ENCODE results near the gene NDUFB7.
"Not testable (repeated sequence)": the region's sequence is repeated elsewhere in the genome, so short reads cannot be mapped to it uniquely, and the experiment has no call there.

The NDUFB7 gene

DNA sequence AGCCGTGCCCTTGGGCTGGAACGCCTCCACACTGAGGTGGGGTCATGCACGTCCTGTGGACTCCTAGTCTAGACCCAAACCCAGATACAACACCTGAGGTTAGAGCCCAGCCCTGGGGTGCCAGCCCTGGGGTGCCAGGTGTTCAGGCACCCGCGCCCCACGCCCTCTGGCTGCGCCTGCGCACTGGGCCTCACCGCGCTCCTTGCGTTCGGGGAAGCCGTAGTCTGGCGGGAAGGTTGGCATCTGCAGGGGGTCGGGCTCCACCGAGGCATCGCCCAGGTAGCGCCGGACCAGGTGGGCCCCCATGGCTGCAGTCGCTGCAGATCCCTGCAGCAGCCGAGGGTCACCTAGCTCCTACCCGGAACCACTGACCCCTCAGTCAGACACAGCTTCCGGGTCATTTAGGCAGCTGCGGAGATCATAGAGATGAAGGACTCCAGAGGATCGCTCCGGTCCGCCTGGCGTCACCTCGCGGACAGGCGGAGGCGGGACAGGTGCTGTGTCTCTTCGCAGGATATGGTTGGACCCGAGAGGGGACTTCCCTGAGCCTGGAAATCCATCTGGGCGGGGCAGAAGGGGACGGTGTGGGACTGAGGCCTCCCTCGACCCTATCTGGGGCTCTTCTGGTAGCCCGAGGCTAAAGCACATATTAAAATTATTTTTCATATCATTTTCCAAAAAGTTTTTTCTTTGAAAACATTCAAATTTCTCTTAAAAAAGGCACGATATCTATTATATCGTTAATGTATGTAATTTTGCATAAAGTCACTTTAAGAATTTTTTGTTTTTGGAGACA is at the start of gene NDUFB7:
NDUFB7 (minus strand) TSS at position 372 of the 796 bp plus-strand sequence; CDS start at position 306, 66 bp downstream.
- peak; percentile 59 to 75 for DNase-seq (ENCODE audit: low read depth in 2 of 2, low spot score in 1 of 2)

DNA sequence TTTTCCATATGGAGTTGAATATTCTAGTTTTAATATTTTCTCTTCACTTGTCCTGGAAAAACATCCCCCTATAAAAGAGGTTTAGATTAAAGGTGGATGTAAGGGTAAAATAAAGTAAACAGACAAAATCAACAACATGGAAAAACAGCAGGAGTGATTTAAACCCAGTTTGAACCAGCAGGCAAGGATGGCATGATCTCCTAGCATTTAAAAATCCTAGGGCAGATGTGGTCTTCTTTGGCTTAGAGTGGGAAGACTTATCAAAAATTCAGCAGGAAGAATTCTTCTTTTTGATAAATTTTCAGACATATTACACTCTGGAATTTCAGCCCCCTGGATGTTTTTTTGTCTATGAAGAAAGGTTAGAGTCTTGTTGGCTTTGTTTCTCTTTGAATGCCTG is 47.5 kb upstream of the NDUFB7 start:
- DNase-seq (ENCODE audit: low read depth in 2 of 2, low spot score in 1 of 2): no peak

DNA sequence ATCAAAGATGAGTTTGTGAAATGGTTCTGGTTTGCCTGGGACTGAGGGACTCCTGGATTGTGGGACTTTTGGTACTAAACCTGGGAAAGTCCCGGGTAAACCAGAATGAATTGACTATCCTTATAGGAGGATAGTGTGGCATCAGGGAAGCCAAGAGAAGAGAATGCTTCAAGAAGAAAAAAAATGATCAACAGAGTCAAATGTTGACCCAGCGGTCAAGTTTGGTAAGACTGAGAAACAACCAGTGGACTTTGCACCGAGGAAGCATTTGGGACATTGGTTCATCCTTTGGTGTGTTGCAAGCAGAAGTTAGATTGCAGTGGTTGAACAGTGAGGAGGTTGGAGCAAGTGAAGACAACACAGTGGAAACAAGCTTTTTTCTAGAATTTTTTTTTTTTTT is 44.5 kb upstream of the NDUFB7 start:
- no peak for DNase-seq (ENCODE audit: low read depth in 2 of 2, low spot score in 1 of 2)

DNA sequence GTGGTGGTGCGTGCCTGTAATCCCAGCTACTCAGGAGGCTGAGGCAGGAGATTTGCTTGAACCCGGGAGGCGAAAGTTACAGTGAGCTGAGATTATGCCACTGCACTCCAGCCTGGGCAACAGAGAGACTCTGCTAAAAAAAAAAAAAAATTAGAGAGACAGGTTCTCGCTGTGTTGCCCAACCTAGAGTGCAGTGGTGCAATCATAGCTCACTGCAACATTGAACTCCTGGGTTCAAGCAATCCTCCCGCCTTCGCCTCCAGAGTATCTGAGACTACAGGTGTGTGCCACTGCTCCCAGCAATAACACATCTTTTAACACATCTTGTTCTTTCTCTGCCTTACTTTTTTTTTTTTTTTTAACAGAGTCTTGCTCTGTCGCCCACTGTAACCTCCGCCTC is 43.8 kb upstream of the NDUFB7 start:
- no peak for DNase-seq (ENCODE audit: low read depth in 2 of 2, low spot score in 1 of 2)

DNA sequence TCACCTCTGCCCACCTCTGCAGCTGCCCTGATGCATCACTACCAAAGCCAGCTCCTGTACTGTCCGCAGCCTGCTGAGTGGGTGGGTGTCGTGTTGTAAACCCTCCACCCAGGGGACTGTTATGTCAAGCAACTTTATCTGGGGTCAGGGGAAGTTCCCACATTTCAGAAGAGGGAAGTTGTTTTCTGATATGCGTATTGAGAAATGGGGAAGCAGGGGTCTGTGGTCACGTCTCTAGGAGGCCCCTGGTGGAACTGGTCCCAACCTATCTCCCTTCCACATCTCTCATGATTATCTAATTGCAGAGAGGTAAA is 42.2 kb upstream of the NDUFB7 start:
- DNase-seq (ENCODE audit: low read depth in 2 of 2, low spot score in 1 of 2): no peak

DNA sequence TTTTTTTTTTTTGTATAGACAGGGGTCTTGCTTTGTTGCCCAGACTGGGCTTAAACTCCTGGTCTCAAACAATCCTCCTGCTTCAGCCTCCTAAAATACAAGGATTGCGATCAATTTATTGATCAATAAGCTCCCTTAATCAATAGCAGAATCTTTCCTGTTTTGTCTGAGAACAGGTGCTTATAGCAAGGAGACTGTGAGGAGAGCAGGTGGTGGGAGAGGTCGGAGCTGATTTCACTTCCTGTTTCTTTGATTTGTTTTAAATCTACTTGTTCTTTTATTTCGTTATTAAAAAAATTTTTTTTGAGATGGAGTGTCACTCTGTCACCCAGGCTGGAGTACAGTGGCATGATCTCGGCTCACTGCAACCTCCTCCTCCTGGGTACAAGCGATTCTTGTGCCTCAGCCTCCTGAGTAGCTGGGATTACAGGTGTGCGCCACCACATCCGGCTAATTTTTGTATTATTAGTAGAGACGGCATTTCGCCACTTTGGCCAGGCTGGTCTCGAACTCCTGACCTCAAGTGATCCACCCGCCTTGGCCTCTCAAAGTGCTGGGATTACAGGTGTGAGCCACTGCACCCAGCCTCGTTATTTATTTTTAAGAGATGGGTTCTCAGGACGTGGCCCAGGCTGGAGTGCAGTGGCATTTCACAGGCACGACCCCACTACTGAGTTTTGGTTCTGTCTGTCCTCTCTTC is 41.7 kb upstream of the NDUFB7 start:
- not testable (repeated sequence) for DNase-seq (ENCODE audit: low read depth in 2 of 2, low spot score in 1 of 2)

DNA sequence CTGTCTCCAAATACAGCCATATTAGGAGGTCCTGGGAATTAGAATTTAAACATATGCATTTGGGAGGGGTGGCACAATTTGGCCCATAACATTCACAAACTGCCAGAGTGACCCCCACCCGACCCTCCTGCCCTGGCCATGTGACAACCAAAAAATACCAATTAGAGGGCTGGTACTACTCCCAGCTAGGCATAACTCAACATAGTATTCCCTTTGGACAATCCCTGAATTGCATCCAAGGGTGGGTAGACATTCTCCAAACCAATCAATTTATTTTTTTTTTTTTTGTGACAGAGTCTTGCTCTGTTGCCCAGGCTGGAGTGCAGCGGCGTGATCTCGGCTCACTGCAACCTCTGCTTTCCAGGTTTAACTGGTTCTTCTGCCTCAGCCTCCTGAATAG is 40.8 kb upstream of the NDUFB7 start:
- DNase-seq (ENCODE audit: low read depth in 2 of 2, low spot score in 1 of 2): no peak

DNA sequence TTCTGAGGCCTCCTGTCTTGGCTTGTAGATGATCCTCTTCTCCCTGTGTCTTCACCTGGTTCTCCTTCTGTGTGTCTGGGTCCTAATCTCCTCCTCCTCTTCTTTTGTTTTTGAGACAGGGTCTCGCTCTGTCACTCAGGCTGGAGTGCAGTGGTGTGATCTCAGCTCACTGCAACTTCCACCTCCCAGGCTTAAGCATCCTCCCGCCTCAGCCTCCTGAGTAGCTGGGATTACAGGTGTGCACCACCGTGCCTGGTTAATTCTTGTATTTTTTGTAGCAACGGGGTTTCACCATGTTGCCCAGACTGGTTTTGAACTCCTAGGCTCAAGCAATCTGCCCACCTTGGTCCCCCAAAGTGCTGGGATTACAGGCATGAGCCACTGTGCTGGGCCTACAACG is 40.4 kb upstream of the NDUFB7 start:
- DNase-seq (ENCODE audit: low read depth in 2 of 2, low spot score in 1 of 2): not testable (repeated sequence)

DNA sequence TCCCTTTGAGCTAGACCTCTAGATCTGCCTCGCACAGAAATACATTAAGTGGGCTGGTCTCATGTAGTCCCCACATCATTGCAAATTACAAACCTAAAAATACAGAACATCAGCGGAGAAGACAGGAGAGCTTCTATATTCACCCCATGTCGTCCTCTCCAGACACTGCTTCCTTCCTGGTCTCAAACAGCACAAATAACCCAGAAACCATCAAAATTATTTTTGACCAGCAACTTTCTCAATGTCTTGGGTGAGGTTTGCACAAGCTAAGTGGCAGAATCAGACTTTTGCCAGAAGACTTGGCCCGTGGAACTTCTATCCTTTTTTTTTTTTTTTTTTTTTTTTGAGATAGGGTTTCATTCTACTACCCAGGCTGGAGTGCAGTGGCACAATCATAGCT is 39.2 kb upstream of the NDUFB7 start:
- DNase-seq (ENCODE audit: low read depth in 2 of 2, low spot score in 1 of 2): no peak

DNA sequence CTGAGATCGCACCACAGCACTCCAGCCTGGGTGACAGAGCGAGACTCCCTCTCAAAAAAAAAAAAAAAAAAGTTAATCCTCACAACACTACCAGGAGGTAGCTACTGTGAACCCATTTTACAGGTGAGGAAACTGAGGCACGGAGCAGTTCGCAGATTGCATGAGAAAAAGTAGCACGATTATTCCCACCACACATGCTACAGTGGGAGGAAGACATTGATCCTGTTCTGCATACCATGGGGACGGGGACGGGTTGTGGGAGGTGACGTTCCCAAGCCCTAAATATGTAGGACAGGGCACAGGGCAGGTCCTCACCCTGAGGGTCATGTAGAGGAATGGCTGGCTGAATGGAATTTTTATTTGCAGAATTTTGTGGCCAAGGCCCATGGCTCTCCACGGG is 34.8 kb upstream of the NDUFB7 start:
- DNase-seq (ENCODE audit: low read depth in 2 of 2, low spot score in 1 of 2): no peak

DNA sequence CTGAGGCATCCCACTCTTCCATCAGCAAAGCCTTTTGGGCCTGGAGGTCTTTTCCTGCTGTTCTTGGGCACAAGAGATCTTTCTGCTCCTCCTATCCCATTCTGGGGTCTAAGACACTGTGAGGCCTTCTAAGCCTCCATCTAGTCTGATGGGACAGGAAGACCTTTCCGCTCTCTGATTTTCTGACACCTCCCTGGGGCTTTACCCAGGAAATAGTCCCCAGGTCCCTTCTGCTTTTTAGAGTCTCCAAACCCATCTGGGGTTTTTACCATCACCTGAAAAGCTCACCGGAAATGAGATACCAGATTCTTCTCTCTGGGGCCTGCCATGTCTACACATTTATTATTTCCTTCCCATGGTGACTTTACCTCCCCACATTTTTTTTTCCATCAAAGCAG is 32.1 kb upstream of the NDUFB7 start:
- no peak for DNase-seq (ENCODE audit: low read depth in 2 of 2, low spot score in 1 of 2)

DNA sequence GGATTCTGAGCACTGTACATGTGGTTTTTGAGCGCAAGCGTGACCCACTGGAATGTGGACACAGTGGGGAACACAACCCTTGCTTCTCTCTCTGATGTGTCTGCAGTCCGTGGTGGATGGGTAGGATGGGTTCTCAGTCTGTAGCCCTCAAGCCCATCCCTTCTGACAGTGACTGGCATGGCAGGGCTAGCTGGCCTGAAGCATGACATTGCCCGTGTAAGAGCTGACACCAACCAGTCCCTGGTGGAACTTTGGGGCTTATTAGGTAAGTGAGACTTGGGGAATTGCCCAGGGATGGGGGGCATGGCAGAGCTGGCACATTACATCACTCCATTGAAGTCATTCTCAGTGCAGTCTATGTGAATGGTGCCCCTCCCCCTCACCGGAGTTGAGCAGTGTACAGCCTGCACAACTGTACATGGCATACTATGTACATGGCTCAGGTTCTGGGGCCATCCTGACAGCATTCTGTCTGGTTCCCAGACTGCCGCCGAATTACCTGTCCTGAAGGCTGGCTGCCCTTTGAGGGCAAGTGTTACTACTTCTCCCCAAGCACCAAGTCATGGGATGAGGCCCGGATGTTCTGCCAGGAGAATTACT is 27.8 kb upstream of the NDUFB7 start:
- DNase-seq (ENCODE audit: low read depth in 2 of 2, low spot score in 1 of 2): no peak

DNA sequence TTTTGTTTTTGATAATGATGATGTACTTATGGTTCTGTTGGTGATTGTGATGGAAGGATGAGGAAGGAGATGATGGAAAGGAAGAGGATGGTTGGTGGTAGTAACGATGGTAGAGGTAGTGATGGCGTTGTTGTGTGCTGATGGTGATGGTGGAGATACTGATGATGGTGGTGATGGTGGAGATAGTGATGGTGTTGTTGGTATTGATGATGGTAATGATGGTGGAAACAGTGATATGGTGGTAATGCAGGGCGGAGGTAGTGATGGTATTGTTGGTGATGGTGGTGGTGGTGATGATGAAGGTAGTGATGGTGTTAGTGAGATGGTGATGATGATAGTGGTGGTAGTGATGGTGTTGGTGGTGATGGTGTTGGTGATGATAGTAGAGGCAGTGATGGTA is 23.7 kb upstream of the NDUFB7 start:
- DNase-seq (ENCODE audit: low read depth in 2 of 2, low spot score in 1 of 2): no peak

DNA sequence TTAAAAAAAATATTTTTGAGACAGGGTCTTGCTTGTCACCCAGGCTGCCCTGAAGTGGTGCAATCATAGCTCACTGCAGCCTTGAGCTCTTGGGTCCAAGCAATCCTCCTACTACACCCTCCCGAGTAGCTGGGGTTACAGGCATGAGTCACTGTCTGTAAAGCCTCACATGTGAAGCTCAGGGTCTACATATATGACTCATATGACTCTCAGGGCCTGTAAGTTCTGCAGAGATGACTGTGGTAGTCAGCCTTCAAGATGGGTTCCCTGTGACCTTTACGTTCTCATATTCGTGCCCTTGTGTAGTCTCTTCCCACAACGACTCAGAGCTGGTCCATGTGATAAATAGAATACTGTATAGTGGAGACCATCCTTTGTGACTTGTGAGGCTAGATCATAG is 17.6 kb upstream of the NDUFB7 start:
- not testable (repeated sequence) for DNase-seq (ENCODE audit: low read depth in 2 of 2, low spot score in 1 of 2)

DNA sequence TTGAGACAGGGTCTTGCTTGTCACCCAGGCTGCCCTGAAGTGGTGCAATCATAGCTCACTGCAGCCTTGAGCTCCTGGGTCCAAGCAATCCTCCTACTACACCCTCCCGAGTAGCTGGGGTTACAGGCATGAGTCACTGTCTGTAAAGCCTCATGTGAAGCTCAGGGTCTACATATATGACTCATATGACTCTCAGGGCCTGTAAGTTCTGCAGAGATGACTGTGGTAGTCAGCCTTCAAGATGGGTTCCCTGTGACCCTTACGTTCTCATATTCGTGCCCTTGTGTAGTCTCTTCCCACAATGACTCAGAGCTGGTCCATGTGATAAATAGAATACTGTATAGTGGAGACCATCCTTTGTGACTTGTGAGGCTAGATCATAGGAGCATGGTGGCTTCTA is 13.3 kb upstream of the NDUFB7 start:
- not testable (repeated sequence) for DNase-seq (ENCODE audit: low read depth in 2 of 2, low spot score in 1 of 2)

DNA sequence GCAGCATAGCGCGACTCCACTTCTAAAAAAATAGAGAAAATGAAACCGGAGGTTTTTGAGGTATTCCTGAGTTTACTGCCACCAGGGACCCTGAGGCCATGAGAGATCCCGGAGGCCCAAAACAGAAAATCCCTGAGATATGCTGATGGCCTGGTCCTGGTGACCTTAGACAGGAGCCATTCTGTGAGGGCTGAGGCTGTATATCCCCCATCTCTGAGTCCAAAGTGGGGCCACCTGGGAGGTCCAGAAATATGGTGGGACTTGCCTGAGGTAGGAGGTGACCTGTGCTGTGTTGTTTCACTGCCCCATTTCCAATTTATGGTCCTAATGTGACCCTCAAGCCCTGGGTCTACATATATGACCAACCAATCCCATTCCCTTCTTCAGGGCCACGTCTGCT is 12.5 kb upstream of the NDUFB7 start:
- DNase-seq (ENCODE audit: low read depth in 2 of 2, low spot score in 1 of 2): not testable (repeated sequence)

DNA sequence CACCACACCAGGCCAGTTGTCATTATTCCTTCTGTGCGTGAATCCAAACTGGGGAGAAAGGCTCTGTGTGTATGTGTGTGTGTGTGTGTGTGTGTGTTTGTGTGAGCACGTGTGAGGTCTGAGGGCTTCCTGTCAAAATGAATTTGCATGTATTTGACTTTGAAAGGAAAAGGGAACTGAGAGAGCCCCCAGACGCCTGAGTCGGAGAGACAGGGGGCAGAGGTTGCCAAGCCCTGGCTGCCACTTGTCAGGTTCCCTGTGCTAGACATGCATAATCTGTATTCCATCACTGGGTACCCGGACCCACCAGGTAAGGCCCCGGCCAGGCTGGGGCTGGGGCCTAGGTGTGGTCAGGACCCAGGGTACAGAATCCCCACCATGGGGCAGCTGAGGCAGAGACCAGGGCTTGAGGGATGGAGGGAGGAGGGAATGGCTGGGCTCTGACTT is 11.1 kb upstream of the NDUFB7 start, which contains the start of gene CLEC17A:
CLEC17A (plus strand) TSS at position 191 of the 447 bp plus-strand sequence; CDS start at position 268, 77 bp downstream.
- no peak for DNase-seq (ENCODE audit: low read depth in 2 of 2, low spot score in 1 of 2)

DNA sequence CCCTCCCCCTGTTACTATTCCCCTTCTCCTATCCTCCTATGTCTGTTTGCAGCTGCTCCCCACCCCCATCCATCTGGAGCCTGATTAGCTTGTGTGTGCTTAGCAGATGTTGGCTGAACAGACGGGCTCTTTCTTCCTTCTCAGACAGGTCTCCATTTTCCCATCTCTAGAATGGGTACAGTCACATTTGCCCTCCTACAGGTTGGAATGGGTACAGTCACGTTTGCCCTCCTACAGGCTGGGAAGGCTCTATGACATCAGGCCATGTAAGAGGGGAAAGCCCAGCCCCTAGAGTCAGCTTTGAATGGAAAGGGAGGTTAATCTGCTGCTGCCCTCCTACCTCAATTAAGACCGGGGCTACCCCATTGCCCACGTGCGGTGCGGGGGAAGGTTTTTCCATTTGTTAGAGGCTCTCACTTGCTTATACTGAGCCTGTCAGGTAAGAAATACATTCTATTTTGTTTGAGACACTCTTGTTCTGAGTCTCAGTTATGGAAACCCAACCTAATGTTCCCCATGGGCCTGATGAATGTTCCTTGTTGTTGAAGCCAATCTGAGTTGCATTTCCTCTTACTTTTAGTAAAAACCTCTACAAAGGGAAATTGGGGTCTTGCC is 8.9 kb upstream of the NDUFB7 start:
- no peak for DNase-seq (ENCODE audit: low read depth in 2 of 2, low spot score in 1 of 2)

DNA sequence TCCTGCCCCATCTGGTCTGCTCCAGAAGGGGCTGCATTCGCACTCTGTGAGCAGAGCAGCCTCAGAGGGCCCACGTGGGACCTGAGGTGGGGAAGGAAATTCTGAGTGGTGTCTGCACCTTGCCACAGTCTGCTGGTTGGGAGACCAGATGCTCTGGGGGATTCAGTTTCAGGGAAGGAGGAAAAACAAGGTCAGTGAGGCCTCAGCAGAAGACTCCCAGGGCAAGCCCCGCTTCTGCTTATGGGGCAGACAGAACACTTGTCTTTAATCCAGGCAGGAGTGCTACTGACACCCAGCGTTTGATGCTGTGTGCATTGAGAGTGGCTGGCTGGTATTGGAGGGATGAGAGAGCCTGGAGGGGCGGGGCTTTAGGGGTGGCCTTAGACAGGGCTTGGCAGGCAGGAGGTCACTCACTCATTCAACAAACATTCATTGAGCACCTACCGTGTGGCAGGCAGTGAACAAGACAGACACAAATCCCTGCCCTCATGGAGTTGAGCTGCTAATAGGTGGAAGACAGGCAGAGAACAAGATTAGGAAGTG is 6.1 kb upstream of the NDUFB7 start:
- no peak for DNase-seq (ENCODE audit: low read depth in 2 of 2, low spot score in 1 of 2)

DNA sequence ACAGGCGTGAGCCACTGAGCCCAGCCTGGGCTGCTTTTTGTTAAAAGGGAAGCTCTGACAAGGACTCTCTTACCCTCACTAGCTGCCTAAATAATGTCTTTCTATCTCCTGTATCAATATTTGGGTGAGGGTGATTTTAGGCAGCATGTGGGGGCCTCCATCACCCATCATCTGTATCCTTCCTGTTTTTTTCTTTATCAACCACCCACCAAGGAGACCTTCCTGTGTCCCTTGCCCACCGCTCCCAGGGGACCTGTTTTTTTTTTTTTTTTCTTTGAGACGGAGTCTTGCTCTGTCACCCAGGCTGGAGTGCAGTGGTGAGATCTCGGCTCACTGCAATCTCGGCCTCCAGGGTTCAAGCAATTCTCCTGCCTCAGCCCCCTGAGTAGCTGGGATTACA is 5.4 kb upstream of the NDUFB7 start:
- DNase-seq (ENCODE audit: low read depth in 2 of 2, low spot score in 1 of 2): no peak

DNA sequence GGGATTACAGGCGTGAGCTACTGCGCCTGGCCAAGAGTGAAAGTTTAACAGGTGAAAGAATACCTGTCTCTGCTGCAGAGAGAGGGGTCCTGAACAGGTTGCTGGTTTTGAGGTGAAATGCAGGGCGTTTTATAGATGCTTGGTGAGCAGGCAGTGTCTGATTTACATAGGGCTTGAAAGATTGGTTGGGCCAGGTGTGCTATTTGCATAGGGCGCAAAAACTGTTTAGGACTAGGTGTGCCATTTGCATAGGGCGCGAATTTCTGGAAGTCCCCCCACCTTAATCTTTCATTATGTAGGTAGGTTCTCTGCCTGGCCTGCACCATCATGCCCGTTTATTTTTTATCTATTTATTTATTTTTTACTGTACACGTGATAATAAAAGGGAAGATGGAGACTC is 4.5 kb upstream of the NDUFB7 start:
- no peak for DNase-seq (ENCODE audit: low read depth in 2 of 2, low spot score in 1 of 2)
